Measurements from ENCODE around the gene RCAN2. TPM values are rescaled to one million over a fixed set of nuclear protein-coding genes. Genes with fewer than 3 reads are reported as not detected.

RCAN2 gene
- total RNA-seq, 2 donors from 2014 or later, result 4.0 to 9.8 TPM

DNA sequence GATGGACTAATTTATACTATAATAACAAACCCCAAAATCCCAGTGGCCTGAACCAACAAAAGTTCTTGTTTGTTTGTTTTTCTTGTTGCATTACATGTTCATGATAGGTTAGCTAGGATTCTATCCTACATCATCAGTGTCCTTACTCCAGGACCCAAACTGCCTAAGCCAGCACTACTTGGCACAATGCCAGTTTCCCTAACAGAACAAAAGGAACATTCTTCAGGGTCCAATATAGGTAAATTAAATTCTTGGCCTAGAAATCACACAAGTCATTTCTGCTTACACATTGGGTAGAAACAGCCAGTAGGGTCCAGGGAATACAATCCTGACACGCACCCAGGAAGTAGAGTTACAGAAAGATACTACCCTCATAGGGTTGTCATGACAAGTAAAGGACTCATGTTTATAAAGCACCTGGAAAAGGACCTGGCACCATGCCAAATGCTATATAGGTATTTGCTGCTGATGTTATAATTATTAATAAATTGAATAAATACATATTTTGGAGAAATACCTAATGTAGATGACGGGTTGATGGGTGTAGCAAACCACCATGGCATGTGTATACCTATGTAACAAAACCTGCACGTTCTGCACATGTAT, 38.8 kb downstream of the RCAN2 start:
- intact Hi-C loops (cut with DNase I, micrococcal nuclease), result no loop called here
- ATAC-seq (no peak), DNase-seq (no peak)

DNA sequence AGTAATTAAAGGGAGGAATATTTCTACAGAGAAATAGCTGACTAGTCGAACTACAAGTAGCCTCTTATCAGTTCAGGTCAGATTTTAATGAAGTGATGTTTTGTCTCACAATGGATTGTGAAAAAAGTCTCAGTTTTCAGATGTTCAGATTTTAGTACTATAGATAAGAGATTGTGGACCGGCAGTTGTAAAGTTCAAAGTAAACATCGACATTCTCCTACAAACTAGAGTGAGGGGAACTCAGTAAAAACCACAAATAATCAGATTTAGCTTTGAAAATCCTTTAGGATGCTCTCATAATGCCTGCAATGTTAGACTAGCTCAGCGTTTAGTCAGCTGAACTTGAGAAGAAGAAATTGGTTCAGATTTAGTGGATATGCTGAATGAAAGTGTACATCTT, 39.9 kb downstream of the RCAN2 start:
- DNase-seq (no peak), ATAC-seq (no peak)
- intact Hi-C loops (cut with DNase I, micrococcal nuclease), result no loop called here

DNA sequence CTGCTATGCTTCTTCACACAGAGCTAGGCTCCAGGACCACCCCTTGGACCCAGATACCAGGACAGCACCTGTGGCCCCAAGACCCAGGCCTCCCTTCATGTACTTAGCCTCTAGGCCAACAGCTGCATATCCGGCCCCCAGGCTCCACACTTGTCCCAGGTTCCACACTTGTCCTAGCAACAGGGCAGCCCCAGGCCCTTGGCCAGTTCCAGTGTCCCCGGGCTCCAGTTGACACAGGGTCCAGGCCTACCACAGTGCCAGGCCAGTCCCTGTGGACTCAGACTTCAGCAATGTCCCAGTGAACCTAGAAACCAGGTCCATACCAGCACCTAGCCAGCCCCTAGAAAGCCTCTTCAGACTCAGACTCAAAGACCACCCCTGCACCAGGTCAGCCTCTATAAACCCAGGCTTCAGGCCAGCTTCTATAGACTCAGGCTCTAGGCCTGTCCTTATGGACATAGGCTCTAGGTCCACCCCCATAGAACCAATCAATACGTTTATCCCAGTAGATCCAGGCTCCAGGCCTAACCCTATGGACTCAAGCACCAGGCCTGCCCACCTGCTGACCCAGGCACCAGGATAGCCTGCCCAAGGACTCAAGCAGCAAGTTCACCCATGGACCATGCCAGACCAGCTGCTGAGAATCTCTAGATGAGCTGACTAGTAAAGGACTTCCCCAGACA, 46.3 kb downstream of the RCAN2 start:
- DNase-seq, result no peak
- intact Hi-C loops (cut with DNase I, micrococcal nuclease), result no loop called here
- no peak for ATAC-seq

DNA sequence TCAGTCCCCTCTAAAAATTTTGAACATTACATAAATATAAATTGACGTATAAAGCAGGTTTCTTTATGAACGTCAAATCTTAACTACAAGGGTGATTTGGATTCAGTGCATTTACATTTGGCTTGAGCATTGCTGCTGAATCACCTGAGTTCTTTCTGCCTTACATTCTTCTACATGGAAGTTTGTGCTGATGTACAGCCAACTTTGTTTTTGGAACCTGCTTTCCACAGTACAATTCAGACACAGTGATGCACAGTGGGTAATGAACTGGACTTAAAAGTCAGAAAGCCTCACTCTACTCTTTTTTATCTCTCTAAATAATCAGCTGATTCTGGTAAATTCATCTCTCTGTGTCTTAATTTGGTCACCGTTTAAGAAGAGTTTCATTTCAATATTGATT, 47.6 kb downstream of the RCAN2 start:
- no peak for ATAC-seq
- DNase-seq, result no peak
- intact Hi-C loops (cut with DNase I, micrococcal nuclease), result no loop called here

DNA sequence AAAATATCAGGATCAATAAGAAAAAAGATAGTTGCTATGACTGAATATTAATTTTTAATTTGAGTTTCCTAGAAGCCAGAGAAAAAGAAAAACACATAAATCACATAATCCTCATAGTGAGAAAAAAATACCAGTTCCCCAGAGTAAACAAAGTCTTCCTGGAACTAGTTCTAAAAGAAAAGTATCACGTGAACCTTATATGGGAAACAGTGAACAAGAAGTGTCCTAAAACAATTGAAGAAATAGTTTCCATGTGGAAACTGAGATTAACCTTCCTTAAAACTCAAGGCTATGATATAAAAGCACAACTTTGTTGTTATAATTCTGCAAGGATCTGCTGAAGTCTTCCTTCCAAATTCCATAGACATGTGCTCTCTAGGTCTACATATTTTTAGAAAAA, 50.6 kb downstream of the RCAN2 start:
- intact Hi-C loops (cut with DNase I, micrococcal nuclease), result no loop called here
- no peak for DNase-seq

DNA sequence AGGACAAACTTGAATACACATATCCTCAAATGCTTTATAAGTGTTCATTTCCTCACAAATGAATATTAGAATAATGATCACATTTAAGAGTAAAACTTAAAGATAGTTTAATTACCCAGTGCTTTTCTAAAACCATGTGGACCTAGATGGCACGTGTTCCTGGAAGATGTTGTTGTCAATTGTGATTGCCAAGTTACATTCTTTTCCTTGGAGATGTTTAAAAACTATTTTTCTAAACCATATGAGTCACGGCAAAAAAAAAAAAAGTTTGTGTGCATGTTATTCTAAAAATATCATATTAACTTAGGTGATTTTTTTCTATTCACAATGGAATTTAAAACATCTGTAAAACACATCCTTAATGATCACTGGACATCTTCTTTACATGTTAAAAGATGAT, 51.1 kb downstream of the RCAN2 start:
- ATAC-seq (no peak), DNase-seq (no peak)
- intact Hi-C loops (cut with DNase I, micrococcal nuclease), result no loop called here

More for the DNA sequence above, 50.6 kb downstream of the RCAN2 start:
- ATAC-seq, result no peak

DNA sequence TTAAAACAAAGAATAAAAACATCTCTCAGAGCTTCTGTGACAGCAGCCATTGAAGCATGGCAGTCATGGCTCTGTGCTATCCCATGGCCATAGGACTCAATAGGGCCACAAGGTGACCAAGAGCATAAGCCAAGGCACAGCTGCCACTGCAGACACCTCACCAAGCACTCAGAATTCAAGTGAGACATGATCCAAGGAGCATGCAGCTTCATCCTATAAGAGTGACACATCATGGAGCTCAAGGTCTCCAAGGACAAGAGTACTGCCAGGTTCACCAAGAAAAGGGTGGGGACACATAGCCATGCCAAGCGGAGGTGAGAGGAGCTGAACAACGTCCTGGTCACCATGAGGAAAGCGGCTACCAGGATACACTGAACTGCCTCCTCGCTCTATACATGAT, 53.0 kb downstream of the RCAN2 start:
- intact Hi-C loops (cut with DNase I, micrococcal nuclease), result no loop called here
- DNase-seq (no peak), ATAC-seq (no peak)

DNA sequence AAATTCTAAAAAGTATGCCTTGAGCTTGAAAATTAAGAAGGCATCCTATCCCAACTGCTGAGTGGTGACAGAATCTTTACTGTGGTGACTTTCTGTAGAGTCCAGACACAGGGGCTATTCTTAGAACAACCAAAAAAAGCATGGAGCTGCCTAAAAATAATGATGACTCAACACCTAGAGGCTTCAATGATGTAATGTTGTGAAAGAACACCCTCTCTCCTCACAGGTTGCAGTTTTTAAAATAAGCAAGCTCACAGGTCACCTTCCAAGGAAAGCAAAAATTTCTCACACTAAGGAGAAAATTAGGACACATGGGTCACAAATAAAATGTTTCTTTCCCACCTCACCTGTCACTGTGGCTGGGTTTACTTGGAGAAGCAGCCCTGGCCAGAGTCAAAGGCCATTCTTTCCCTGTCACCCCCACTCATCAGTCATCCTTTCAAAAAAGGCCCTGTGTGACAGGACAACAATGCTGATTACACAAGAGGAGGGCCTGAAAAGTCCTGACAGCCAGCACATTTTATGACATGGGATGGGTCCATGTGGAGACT, 53.5 kb downstream of the RCAN2 start:
- intact Hi-C loops (cut with DNase I, micrococcal nuclease), result no loop called here
- DNase-seq, result no peak
- no peak for ATAC-seq

DNA sequence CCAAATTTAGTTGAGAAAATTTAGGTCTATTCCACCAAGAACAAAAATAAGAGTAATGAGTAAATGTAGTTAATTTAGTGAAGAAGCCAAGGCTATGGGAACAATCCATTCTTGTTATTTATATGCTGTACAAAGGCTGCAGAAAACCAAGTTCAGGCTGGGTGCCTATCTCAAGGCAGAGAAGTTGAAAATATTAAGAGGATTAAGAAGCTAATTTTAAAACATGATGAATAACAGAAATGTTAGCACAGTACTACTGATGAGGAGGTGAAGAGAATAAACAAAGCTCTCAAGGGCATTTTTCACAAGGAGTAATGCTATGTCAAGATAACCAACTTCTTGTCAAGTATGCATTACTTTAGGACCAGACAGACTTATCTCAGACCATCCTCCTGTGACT, 68.6 kb downstream of the RCAN2 start:
- ATAC-seq, result no peak
- intact Hi-C loops (cut with DNase I, micrococcal nuclease), result loop anchor here in 1 of 2 donors (5.0 kb wide), 1 partner anchor 205 kb away; no protein-coding TSS in a partner anchor
- no peak for DNase-seq

DNA sequence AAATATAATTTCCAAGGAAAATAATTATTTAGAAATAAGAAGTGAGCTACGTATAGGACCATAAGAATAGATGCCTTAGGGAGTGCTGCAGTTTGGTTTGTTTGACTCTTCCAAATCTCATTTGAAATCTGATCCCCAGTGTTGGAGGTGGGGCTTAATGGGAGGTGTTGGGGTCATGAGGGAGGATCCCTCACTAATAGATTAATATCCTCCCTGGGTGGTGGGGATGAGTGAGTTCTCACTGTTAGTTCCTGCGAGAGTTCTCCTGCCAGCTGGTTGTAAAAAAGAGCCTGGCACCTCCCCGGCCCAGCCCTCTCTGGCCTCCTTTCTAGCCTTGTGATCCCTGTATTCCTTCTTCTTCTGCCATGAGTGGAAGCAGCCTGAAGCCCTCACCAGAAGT, 69.3 kb downstream of the RCAN2 start:
- DNase-seq (no peak), ATAC-seq (no peak)
- intact Hi-C loops (cut with DNase I, micrococcal nuclease), result loop anchor here in 1 of 2 donors (5.0 kb wide), 1 partner anchor 205 kb away; no protein-coding TSS in a partner anchor

DNA sequence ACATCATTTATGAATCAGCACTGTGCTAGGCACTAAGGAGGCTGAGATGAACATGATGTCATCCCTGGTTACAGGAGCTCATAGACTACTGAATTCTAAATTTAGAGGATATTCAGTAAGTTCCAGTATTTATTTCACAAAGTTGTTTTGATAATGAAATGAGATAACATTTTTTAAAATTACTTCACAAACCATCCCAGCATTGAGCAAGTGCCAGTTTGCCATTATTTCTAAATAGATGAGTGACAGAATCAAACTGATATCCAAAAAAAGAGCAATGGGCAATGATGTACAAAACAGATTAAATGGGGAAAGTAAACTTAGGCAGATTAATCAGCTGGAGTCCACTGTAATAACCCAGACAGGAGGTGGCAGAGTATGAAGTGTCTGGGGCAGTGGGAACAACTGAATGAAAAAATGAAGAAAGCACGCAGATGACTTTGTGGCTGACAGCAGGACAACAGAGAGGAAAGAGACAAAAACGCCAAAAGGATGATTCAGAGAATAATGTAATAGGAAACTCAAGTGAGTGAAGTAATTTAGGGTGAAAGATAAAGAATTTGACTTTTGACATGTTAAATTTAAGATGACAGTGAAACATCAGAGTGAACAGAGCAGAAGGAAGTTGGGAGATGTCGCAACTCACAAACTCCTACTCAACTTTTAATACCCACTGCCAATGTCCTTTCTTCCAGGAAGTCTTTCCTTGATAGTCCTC, 70.2 kb downstream of the RCAN2 start:
- ATAC-seq (no peak), DNase-seq (no peak)
- intact Hi-C loops (cut with DNase I, micrococcal nuclease), result loop anchor here in 1 of 2 donors (5.0 kb wide), 1 partner anchor 206 kb away; no protein-coding TSS in a partner anchor

DNA sequence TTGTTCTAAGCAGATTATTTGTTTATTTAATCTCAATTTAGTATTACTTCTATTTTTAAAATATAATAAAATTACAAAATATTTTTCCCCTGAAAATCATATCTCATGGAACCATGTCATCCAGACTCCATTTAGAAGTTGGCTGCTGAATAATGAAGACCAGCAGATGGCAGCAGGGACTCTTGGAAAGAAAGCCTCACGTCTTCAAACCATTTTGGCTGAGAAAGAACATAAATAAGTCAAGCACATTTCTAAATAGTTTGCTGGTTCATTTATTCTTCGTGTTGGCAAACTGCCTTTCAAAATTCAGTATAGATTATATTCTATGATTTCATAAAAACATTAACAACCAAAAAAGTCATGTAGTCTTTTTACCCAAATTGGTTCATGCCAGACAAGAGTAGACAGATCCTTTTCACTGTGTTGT, 71.7 kb downstream of the RCAN2 start:
- ATAC-seq (peak; percentile 61), DNase-seq (peak in 1 of 2 donors; percentile 68)
- intact Hi-C loops (cut with DNase I, micrococcal nuclease), result loop anchor here in 1 of 2 donors (5.0 kb wide), 1 partner anchor 208 kb away; no protein-coding TSS in a partner anchor

DNA sequence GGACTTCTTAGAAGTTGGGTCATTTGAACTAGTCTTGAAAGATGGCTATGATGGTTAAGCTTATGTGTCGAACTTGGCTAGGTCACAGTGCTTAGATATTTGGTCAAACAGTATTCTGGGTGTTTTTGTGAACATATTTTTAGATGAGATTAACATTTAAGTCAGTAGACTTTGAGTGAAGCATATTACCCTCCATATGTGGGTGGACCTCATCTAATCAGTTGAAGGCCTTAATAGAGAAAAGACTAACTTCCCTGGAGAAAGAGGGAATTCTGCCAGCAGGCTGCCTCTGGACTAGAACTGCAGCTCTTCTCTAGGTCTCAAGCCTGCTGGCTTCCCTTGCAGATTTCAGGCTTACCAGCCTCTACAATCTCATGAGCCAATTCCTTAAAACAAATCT, 76.9 kb downstream of the RCAN2 start:
- ATAC-seq, result no peak
- intact Hi-C loops (cut with DNase I, micrococcal nuclease), result loop anchor here in 1 of 2 donors (5.0 kb wide), 1 partner anchor 322 kb away; no protein-coding TSS in a partner anchor
- DNase-seq, result no peak

DNA sequence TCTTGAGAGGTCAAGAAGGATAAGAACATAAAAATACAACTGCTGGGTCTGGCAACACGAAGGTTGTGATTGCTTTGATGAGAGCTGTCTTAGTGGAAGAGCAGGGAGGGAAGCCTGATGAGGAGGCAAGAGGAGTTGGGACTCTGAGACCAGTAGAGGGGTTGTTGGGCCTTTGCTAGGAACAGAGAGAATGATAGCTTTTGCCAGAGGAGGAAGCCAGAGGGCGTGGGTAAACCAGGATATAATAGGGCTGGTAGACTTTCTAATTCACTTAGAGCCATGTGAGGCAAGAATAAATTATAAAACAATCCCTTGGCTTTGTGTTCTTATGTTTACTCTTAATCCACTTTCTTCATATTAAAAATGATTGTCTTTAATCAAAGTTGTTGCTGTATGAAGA, 78.6 kb downstream of the RCAN2 start:
- DNase-seq (no peak), ATAC-seq (no peak)
- intact Hi-C loops (cut with DNase I, micrococcal nuclease), result loop anchor here in 1 of 2 donors (5.0 kb wide), 1 partner anchor 320 kb away; no protein-coding TSS in a partner anchor

DNA sequence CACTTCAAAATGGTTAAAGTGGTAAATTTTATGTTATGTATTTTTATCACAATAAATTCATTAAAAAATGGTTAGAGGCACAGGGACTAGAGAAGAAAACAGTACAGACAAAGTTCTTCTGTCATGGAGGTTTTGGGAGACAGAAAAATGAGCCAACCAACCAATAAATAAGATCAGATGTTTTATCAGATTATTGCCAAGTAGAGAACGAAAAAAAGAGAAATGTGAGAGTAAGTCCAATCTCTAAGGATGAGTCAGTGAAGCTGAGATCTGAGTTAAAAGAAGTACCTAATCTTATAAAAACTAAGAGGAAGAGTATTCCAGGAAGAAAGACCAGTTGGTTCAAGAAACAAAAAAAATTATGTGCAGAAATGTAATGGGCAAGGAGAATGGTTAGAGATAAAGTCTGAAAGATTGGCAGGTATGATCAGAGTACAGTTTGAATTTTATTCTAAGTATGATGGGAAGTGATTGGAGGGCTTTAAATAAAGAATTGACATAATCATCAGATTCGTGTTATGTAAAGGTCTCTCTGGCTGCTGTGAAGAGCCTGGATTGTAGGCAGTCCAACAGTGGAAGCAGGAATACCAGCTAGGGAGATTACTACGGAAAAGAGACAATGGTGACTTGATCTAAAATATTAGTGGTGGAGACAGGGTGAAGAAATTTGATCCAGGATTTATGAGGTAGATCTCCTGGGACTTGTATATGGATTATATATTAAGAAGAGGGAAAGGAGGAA, 79.6 kb downstream of the RCAN2 start:
- intact Hi-C loops (cut with DNase I, micrococcal nuclease), result loop anchor here in 1 of 2 donors (2.0 to 5.0 kb wide), 2 partner anchors 191 to 319 kb away; no protein-coding TSS in a partner anchor
- DNase-seq (no peak), ATAC-seq (no peak)

DNA sequence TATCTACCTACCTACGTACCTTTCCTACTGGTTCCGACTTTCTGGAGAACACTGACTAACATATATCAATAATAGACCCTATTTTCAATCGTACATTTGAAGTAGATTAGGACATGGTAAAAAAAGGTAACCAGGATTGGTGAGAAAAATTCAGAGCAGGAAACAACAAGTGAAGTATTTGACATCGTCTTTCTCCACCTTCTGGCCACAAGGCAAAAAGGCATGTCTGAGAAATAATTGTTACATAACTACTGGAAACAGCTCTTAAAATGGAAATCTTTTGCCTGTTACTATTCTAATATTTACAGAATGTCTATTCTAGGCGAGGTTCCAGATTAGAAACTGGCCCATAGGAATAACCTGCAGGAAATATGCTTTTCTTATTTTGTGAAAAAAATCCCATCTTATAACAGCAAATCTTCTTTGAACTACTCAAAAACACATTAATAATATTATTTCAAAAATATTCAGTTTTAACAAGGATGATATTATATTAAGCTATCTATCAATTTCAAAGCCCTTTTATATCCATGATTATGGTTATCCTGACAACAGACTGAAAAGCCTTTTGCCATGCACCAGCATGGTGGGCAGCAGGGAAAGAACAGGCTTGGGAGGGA, 80.8 kb downstream of the RCAN2 start:
- peak; percentile 68 for ATAC-seq
- intact Hi-C loops (cut with DNase I, micrococcal nuclease), result loop anchor here in 1 of 2 donors (2.0 to 5.0 kb wide), 2 partner anchors 190 to 318 kb away; no protein-coding TSS in a partner anchor
- peak in 1 of 2 donors; percentile 13 for DNase-seq

DNA sequence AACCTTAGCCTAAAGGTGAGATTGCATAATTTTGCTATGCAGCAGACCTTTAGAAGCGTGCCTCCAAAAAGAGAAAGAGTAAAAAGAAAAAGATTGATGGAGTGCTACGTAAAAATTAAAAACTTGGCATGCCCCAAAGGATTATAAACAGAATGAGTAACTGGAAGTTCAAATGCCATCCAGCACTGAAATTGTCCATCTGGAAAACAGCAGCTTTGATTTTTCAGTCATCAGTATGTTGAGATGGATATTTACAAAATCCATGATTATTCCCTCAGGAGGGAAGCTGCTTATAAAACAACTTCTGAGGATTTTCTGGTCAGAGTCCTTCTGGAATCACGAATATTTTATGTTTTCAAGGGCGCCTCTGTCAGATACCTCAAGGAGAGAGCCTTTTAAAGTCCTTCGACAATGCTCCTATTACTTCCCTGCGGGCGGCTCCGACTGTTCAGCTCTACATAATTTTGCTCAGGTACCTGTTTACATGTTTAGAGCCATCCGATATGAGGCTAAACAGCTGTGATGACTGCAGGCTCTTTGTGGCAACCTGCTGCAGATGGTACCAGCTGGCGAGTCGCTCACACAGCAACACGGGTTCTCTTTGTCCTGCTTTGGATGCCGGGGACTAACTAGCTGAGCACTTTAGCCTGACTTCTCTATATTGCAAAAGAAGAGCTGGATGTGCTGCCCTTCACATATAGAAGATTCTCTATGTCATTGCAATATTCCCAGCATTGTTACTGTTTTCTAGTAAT, 83.3 kb downstream of the RCAN2 start:
- intact Hi-C loops (cut with DNase I, micrococcal nuclease), result no loop called here
- ATAC-seq (no peak), DNase-seq (no peak)

Data from left colon (tissue), 2 donors.